GM23338 (cell line): ENCODE measurements around the gene PLCH2.

Experiments used
- CREB1 ChIP-seq: fragments of 250-450 bp; sonication (Bioruptor Pico); IDR thresholded peaks from 2 replicates; pipeline ENCODE4 v1.5.0; 2020; ENCODE audit warnings: low read depth, mild to moderate bottlenecking, moderate library complexity
- EZH2 ChIP-seq: fragments of 200-600 bp; sonication (generic); IDR thresholded peaks from one replicate; pipeline ENCODE4 v1.8.0; 2017; ENCODE audit warnings: antibody characterized with exemption, mild to moderate bottlenecking, low read depth; ENCODE audit not compliant: unreplicated experiment
- EZH2phosphoT487 ChIP-seq: fragments of 200-600 bp; sonication (generic); IDR thresholded peaks from one replicate; pipeline ENCODE4 v1.8.1; 2018; ENCODE audit warnings: antibody characterized with exemption; ENCODE audit not compliant: unreplicated experiment
- JUNB ChIP-seq: IDR thresholded peaks from one replicate; pipeline ENCODE4 v1.6.1; 2016; ENCODE audit warnings: antibody characterized with exemption; ENCODE audit not compliant: unreplicated experiment
- POLR2AphosphoS5 ChIP-seq: IDR thresholded peaks from 2 replicates; pipeline ENCODE4 v1.6.1; 2016; ENCODE audit warnings: antibody characterized with exemption, low read depth
- STAT1 ChIP-seq: IDR thresholded peaks from one replicate; pipeline ENCODE4 v1.6.1; 2016; ENCODE audit warnings: antibody characterized with exemption; ENCODE audit not compliant: unreplicated experiment
- ZNF331 ChIP-seq: fragments of 250-450 bp; sonication (Bioruptor Pico); IDR thresholded peaks from 2 replicates; pipeline ENCODE4 v1.5.0; 2020; ENCODE audit warnings: low read depth, mild to moderate bottlenecking, moderate library complexity
- TF ChIP-seq, protein P1 (sequence below), 2 experiments: fragments of 200-600 bp in 1 of 2; sonication (generic) in 1 of 2; conservative IDR thresholded peaks; 2 replicates each; pipeline versions ENCODE4 v1.5.1 to v1.6.1; 2016 to 2017; ENCODE audit warnings: antibody characterized with exemption in 2 of 2, low read depth in 2 of 2, mild to moderate bottlenecking in 2 of 2, moderate library complexity in 1 of 2
- TF ChIP-seq, protein P2 (sequence below): IDR thresholded peaks from 2 replicates; pipeline ENCODE4 v1.6.1; 2016; ENCODE audit warnings: antibody characterized with exemption
- TF ChIP-seq, protein P3 (sequence below): IDR thresholded peaks from one replicate; pipeline ENCODE4 v1.6.1; 2018; ENCODE audit warnings: antibody characterized with exemption; ENCODE audit not compliant: unreplicated experiment

GRCh38 chr1:2552189-2552588 lies 76.1 kb downstream of the PLCH2 start:
- TF ChIP-seq, protein P1, sequence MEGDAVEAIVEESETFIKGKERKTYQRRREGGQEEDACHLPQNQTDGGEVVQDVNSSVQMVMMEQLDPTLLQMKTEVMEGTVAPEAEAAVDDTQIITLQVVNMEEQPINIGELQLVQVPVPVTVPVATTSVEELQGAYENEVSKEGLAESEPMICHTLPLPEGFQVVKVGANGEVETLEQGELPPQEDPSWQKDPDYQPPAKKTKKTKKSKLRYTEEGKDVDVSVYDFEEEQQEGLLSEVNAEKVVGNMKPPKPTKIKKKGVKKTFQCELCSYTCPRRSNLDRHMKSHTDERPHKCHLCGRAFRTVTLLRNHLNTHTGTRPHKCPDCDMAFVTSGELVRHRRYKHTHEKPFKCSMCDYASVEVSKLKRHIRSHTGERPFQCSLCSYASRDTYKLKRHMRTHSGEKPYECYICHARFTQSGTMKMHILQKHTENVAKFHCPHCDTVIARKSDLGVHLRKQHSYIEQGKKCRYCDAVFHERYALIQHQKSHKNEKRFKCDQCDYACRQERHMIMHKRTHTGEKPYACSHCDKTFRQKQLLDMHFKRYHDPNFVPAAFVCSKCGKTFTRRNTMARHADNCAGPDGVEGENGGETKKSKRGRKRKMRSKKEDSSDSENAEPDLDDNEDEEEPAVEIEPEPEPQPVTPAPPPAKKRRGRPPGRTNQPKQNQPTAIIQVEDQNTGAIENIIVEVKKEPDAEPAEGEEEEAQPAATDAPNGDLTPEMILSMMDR (conservative IDR thresholded peaks at IDR 0.05; ENCODE audit: low read depth in 2 of 2): no peak
- TF ChIP-seq EZH2 (no peak), ZNF331 (CRISPR knock-in tag) (no peak), CREB1 (CRISPR knock-in tag) (no peak), EZH2phosphoT487 (no peak), POLR2AphosphoS5 (no peak), JUNB (no peak), STAT1 (no peak)
- TF ChIP-seq, protein P2, sequence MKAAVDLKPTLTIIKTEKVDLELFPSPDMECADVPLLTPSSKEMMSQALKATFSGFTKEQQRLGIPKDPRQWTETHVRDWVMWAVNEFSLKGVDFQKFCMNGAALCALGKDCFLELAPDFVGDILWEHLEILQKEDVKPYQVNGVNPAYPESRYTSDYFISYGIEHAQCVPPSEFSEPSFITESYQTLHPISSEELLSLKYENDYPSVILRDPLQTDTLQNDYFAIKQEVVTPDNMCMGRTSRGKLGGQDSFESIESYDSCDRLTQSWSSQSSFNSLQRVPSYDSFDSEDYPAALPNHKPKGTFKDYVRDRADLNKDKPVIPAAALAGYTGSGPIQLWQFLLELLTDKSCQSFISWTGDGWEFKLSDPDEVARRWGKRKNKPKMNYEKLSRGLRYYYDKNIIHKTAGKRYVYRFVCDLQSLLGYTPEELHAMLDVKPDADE: no peak
- TF ChIP-seq, protein P3, sequence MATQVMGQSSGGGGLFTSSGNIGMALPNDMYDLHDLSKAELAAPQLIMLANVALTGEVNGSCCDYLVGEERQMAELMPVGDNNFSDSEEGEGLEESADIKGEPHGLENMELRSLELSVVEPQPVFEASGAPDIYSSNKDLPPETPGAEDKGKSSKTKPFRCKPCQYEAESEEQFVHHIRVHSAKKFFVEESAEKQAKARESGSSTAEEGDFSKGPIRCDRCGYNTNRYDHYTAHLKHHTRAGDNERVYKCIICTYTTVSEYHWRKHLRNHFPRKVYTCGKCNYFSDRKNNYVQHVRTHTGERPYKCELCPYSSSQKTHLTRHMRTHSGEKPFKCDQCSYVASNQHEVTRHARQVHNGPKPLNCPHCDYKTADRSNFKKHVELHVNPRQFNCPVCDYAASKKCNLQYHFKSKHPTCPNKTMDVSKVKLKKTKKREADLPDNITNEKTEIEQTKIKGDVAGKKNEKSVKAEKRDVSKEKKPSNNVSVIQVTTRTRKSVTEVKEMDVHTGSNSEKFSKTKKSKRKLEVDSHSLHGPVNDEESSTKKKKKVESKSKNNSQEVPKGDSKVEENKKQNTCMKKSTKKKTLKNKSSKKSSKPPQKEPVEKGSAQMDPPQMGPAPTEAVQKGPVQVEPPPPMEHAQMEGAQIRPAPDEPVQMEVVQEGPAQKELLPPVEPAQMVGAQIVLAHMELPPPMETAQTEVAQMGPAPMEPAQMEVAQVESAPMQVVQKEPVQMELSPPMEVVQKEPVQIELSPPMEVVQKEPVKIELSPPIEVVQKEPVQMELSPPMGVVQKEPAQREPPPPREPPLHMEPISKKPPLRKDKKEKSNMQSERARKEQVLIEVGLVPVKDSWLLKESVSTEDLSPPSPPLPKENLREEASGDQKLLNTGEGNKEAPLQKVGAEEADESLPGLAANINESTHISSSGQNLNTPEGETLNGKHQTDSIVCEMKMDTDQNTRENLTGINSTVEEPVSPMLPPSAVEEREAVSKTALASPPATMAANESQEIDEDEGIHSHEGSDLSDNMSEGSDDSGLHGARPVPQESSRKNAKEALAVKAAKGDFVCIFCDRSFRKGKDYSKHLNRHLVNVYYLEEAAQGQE: no peak
